ENCODE measurements around the gene RNF152. TPM values are rescaled to one million over a fixed set of nuclear protein-coding genes. Genes with fewer than 3 reads are reported as not detected.

The RNF152 gene
- total RNA-seq, 3 donors from 2014 or later (not counting 1 experiment from before 2014, with no cell fraction given) = 0.49 to 1.3 (median 0.50) TPM

- no peak for DNase-seq
- Mint-ChIP-seq H3K36me3 (no peaks in the 10 kb centered on the region), H3K27ac (no peak overlapping the region), H3K9me3 (no peaks in the 10 kb centered on the region), H3K4me3 (no peak overlapping the region), H3K27me3 (ENCODE audit: low read depth in 2 of 2) (peaks cover 17 to 21% of the 10 kb centered on the region in 2 donors), H3K4me1 (no peaks in the 10 kb centered on the region)
- no peak overlapping the region for H3K4me3 ChIP-seq (ENCODE audit: low read length)
- intact Hi-C loops (cut with micrococcal nuclease) = no loop called here
- no peaks in the 10 kb centered on the region for H3K9me3 ChIP-seq (ENCODE audit: control insufficient read depth, insufficient read depth, low read length)
- WGBS (ENCODE audit: insufficient coverage) = 71% methylated on average over 1 of the region's 1 CpG
- TF ChIP-seq CTCF (IDR thresholded peaks at IDR 0.05) = no peak
- no peak overlapping the region for H3K27ac ChIP-seq (ENCODE audit: low read length)
- no peaks in the 10 kb centered on the region for H3K27me3 ChIP-seq (ENCODE audit: control insufficient read depth, insufficient read depth, low read length)
- H3K4me1 ChIP-seq (ENCODE audit: control insufficient read depth, insufficient read depth, low read length) = no peaks in the 10 kb centered on the region
- no peak for ATAC-seq
- H3K36me3 ChIP-seq (ENCODE audit: control insufficient read depth, insufficient read depth, low read length) = no peaks in the 10 kb centered on the region
Observed at GRCh38 chr18:61852496-61852895, 40.3 kb downstream of the RNF152 start.

- WGBS (ENCODE audit: insufficient coverage) = 85% methylated on average over 3 of the region's 3 CpGs
- peaks cover 18 to 19% of the 10 kb centered on the region in 2 donors for H3K27me3 Mint-ChIP-seq (ENCODE audit: low read depth in 2 of 2)
- ATAC-seq = no peak
- no peak for DNase-seq
- H3K4me1 ChIP-seq (ENCODE audit: control insufficient read depth, insufficient read depth, low read length) = no peaks in the 10 kb centered on the region
- H3K27me3 ChIP-seq (ENCODE audit: control insufficient read depth, insufficient read depth, low read length) = no peaks in the 10 kb centered on the region
- no peak for TF ChIP-seq CTCF (IDR thresholded peaks at IDR 0.05)
- intact Hi-C loops (cut with micrococcal nuclease) = no loop called here
- H3K36me3 Mint-ChIP-seq = no peaks in the 10 kb centered on the region
- H3K9me3 ChIP-seq (ENCODE audit: control insufficient read depth, insufficient read depth, low read length) = no peaks in the 10 kb centered on the region
- H3K4me1 Mint-ChIP-seq = no peaks in the 10 kb centered on the region
- no peak overlapping the region for H3K4me3 Mint-ChIP-seq
- H3K36me3 ChIP-seq (ENCODE audit: control insufficient read depth, insufficient read depth, low read length) = no peaks in the 10 kb centered on the region
- no peaks in the 10 kb centered on the region for H3K9me3 Mint-ChIP-seq
- H3K4me3 ChIP-seq (ENCODE audit: low read length) = no peak overlapping the region
- no peak overlapping the region for H3K27ac ChIP-seq (ENCODE audit: low read length)
- no peak overlapping the region for H3K27ac Mint-ChIP-seq
Observed at GRCh38 chr18:61851940-61852451, 40.8 kb downstream of the RNF152 start.

- H3K27me3 Mint-ChIP-seq (ENCODE audit: low read depth in 2 of 2) = peaks cover 19 to 25% of the 10 kb centered on the region in 2 donors
- H3K27me3 ChIP-seq (ENCODE audit: control insufficient read depth, insufficient read depth, low read length) = no peaks in the 10 kb centered on the region
- H3K36me3 Mint-ChIP-seq = no peaks in the 10 kb centered on the region
- no peak for TF ChIP-seq CTCF (IDR thresholded peaks at IDR 0.05)
- H3K27ac Mint-ChIP-seq = no peak overlapping the region
- H3K4me3 ChIP-seq (ENCODE audit: low read length) = no peak overlapping the region
- H3K9me3 ChIP-seq (ENCODE audit: control insufficient read depth, insufficient read depth, low read length) = no peaks in the 10 kb centered on the region
- intact Hi-C loops (cut with micrococcal nuclease) = no loop called here
- no peaks in the 10 kb centered on the region for H3K36me3 ChIP-seq (ENCODE audit: control insufficient read depth, insufficient read depth, low read length)
- DNase-seq = no peak
- no peak overlapping the region for H3K27ac ChIP-seq (ENCODE audit: low read length)
- H3K9me3 Mint-ChIP-seq = no peaks in the 10 kb centered on the region
- no peak for ATAC-seq
- H3K4me3 Mint-ChIP-seq = no peak overlapping the region
- H3K4me1 ChIP-seq (ENCODE audit: control insufficient read depth, insufficient read depth, low read length) = no peaks in the 10 kb centered on the region
- no peaks in the 10 kb centered on the region for H3K4me1 Mint-ChIP-seq
- no CpG with 5 or more reads among the region's 3 CpGs for WGBS (ENCODE audit: insufficient coverage)
Observed at GRCh38 chr18:61851279-61851678, 41.5 kb downstream of the RNF152 start.

- no peak overlapping the region for H3K4me3 Mint-ChIP-seq
- no peak overlapping the region for H3K27ac Mint-ChIP-seq
- WGBS (ENCODE audit: insufficient coverage) = 75% methylated on average over 3 of the region's 3 CpGs
- Histone ChIP-seq H3K4me3 (ENCODE audit: low read length) (no peak overlapping the region), H3K27ac (ENCODE audit: low read length) (no peak overlapping the region), H3K27me3 (ENCODE audit: control insufficient read depth, insufficient read depth, low read length) (no peaks in the 10 kb centered on the region), H3K36me3 (ENCODE audit: control insufficient read depth, insufficient read depth, low read length) (no peaks in the 10 kb centered on the region), H3K4me1 (ENCODE audit: control insufficient read depth, insufficient read depth, low read length) (no peaks in the 10 kb centered on the region), H3K9me3 (ENCODE audit: control insufficient read depth, insufficient read depth, low read length) (no peaks in the 10 kb centered on the region)
- no peak for ATAC-seq
- no peak for TF ChIP-seq CTCF (IDR thresholded peaks at IDR 0.05)
- no peaks in the 10 kb centered on the region for H3K36me3 Mint-ChIP-seq
- intact Hi-C loops (cut with micrococcal nuclease) = no loop called here
- no peaks in the 10 kb centered on the region for H3K4me1 Mint-ChIP-seq
- no peak for DNase-seq
- no peaks in the 10 kb centered on the region for H3K9me3 Mint-ChIP-seq
- H3K27me3 Mint-ChIP-seq (ENCODE audit: low read depth in 2 of 2) = peaks cover 14 to 29% of the 10 kb centered on the region in 2 donors
Observed at GRCh38 chr18:61850756-61851155, 42.1 kb downstream of the RNF152 start.
